ENCODE results near the gene SESTD1. TPM values are rescaled to one million over a fixed set of nuclear protein-coding genes. Genes with fewer than 3 reads are reported as not detected.

Gene SESTD1
- total and polyA plus RNA-seq, 9 of the 15 experiments (the other 6 are each of a cell fraction or from before 2014, with no cell fraction given), result 0.32 to 5.6 (median 2.1) TPM

DNA sequence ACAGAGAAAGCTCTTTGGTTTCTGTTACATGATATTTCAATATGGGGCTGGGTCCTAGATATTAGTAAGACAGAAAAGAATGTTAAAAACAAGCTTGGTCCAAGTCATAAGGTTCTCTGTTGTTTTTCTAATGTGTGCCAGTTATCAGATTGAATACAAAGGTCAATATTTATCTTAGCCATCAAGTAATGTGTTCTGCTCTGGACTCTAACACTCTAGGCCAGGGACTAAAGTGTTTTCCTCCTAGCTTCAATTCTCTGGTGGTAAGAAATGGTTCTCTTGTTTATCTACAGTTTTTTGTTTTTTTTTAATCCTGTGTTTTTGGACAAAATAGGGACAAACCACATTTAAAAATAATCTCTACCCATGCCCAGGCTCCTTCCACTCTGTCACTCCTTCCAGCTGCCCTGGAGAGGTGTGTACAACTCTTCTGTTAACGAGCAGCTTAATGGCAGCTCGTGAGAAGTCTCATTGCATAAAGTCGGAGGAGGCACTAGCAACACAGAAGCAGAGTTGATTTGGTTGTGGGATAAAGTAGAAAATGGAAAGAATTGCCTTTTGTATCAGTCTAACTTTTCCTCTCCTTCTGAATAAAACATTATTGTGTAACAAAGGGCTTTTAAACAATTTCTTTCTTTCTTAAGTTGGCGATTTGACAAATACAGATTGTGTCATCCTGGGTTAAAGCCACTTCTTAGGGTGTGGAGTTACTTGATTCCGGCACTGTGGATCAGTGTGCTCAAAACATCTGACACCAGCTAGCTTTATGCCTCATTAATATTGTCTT is 8.0 kb upstream of the SESTD1 start:
- no peaks in the 10 kb centered on the region for H3K9me3 ChIP-seq (replicated peaks; ENCODE audit: control insufficient read depth, insufficient read depth, low read depth, low read length)
- DNase-seq (ENCODE audit: extremely low read depth in 1 of 4, low spot score in 3 of 4) (no peak), FAIRE-seq (no peak), ATAC-seq (no peak)
- H3K9me1 ChIP-seq (ENCODE audit: control insufficient read depth, insufficient read depth, low read length), result no peaks in the 10 kb centered on the region
- H3K79me2 ChIP-seq (ENCODE audit: control insufficient read depth, insufficient read depth, low read length), result no peaks in the 10 kb centered on the region
- no peaks in the 10 kb centered on the region for H4K20me1 ChIP-seq (replicated peaks; ENCODE audit: control insufficient read depth, insufficient read depth, low read length)
- WGBS (ENCODE audit: insufficient coverage, low coverage, missing lambda C conversion rate), result 0% methylated on average over 5 of the region's 5 CpGs
- no peak overlapping the region for H3K27ac ChIP-seq (ENCODE audit: extremely low read depth, low read depth, low read length)
- H3K4me2 ChIP-seq (ENCODE audit: insufficient read depth, low read length), result no peak overlapping the region
- no peaks in the 10 kb centered on the region for H3K27me3 ChIP-seq (ENCODE audit: control insufficient read depth in 2 of 2, insufficient read depth in 2 of 2, low read length in 2 of 2)
- H3K4me1 ChIP-seq (replicated peaks in 1 of 2; ENCODE audit: control insufficient read depth in 2 of 2, insufficient read depth in 2 of 2, low read length in 2 of 2), result no peaks in the 10 kb centered on the region
- in situ Hi-C loops (cut with MboI) (no loop called here), intact Hi-C loops (cut with micrococcal nuclease) (no loop called here)
- CTCF ChIA-PET (ENCODE audit: low intra/inter-chr PET ratio), result no interaction called here
- no TSS peak for BruUV-seq (replicated peaks)
- no peak overlapping the region for H3K9ac ChIP-seq (ENCODE audit: insufficient read depth in 1 of 2, low read depth in 2 of 2, low read length in 2 of 2)
- POLR2A ChIA-PET, result interaction anchor here (0.5 kb wide), 1 partner anchor 24 kb away, joined by 4 read pairs; no protein-coding TSS in a partner anchor
- no peak overlapping the region for H3K4me3 ChIP-seq
- no peak overlapping the region for H2AFZ ChIP-seq (ENCODE audit: low read depth, low read length)
- H3K36me3 ChIP-seq (ENCODE audit: control insufficient read depth, insufficient read depth, low read length), result no peaks in the 10 kb centered on the region
- TF ChIP-seq ZBTB2 (IDR thresholded peaks at IDR 0.05) (no peak), ZNF121 (CRISPR knock-in tag; conservative IDR thresholded peaks at IDR 0.05) (no peak), THRAP3 (IDR thresholded peaks at IDR 0.05; ENCODE audit: borderline replicate concordance) (no peak), ZFP36 (IDR thresholded peaks at IDR 0.05; ENCODE audit: low read depth, low read length, partially characterized antibody) (no peak), TAF1 (IDR thresholded peaks at IDR 0.05; ENCODE audit: control insufficient read depth, extremely low read depth, insufficient read depth, low read length, severe bottlenecking) (no peak), POLR2B (IDR thresholded peaks at IDR 0.05; ENCODE audit: low read depth, partially characterized antibody) (no peak), HDAC3 (IDR thresholded peaks at IDR 0.05; ENCODE audit: borderline replicate concordance, partially characterized antibody) (no peak), ZNF766 (CRISPR knock-in tag; conservative IDR thresholded peaks at IDR 0.05) (no peak), CHD4 (IDR thresholded peaks at IDR 0.05; ENCODE audit: insufficient read depth, insufficient replicate concordance, low read depth, low read length, poor library complexity, severe bottlenecking) (no peak), FOSL1 (tag; conservative IDR thresholded peaks at IDR 0.05) (no peak), BRD4 (IDR thresholded peaks at IDR 0.05) (no peak), KHSRP (IDR thresholded peaks at IDR 0.05) (no peak)

Measured in K562 (cell line).